Measurements from ENCODE around the gene OR2T6. TPM values are rescaled to one million over a fixed set of nuclear protein-coding genes. Genes with fewer than 3 reads are reported as not detected.
"Not testable (repeated sequence)": the region's sequence is repeated elsewhere in the genome, so short reads cannot be mapped to it uniquely, and the experiment has no call there.

The OR2T6 gene
- polyA plus RNA-seq, 2 donors = not detected

GRCh38 chr1:248428192-248428533, 52.6 kb downstream of the OR2T6 start:
- H3K36me3 ChIP-seq (ENCODE audit: control insufficient read depth in 2 of 2, insufficient read depth in 2 of 2, low read length in 1 of 2); H3K4me1 ChIP-seq (ENCODE audit: control insufficient read depth in 2 of 2, insufficient read depth in 2 of 2, low read length in 1 of 2); H3K27me3 ChIP-seq (ENCODE audit: control insufficient read depth in 1 of 2, insufficient read depth in 2 of 2, low read length in 2 of 2); H3K4me3 ChIP-seq (ENCODE audit: low read depth in 1 of 2, low read length in 2 of 2); H3K27ac ChIP-seq (ENCODE audit: low read depth in 2 of 2, low read length in 1 of 2); H3K9me3 ChIP-seq (ENCODE audit: control insufficient read depth in 2 of 2, insufficient read depth in 1 of 2, low read depth in 1 of 2, low read length in 1 of 2): not testable (repeated sequence)
- 76 to 82% methylated on average over 3 of the region's 3 CpGs for WGBS, 2 donors

DNA sequence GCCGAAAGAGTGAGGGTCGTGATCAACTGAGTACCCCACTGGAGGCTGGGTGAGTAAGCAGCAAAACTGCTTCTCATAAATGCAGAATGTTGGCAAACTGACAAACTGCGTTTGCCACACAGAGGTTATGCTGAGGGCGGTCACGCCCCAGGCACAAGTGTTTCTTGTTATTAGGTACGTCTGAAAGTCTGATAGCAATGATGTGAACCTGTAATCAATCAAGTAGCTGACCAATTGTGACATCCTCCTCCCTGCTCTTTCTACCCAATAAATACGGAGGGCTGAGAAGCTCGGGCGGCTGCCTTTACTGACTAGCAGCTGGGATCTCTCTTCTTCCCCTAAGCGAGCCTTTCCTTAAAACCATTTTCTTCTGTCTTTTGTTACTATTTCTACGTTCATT, 56.1 kb downstream of the OR2T6 start:
- not testable (repeated sequence) for H3K4me1 ChIP-seq (ENCODE audit: control insufficient read depth in 2 of 2, insufficient read depth in 2 of 2, low read length in 1 of 2); H3K9me3 ChIP-seq (ENCODE audit: control insufficient read depth in 2 of 2, insufficient read depth in 1 of 2, low read depth in 1 of 2, low read length in 1 of 2); H3K27ac ChIP-seq (ENCODE audit: low read depth in 2 of 2, low read length in 1 of 2); H3K27me3 ChIP-seq (ENCODE audit: control insufficient read depth in 1 of 2, insufficient read depth in 2 of 2, low read length in 2 of 2); H3K4me3 ChIP-seq (ENCODE audit: low read depth in 1 of 2, low read length in 2 of 2); H3K36me3 ChIP-seq (ENCODE audit: control insufficient read depth in 2 of 2, insufficient read depth in 2 of 2, low read length in 1 of 2)
- WGBS, 2 donors = 64 to 67% methylated on average over 11 of the region's 11 CpGs

DNA sequence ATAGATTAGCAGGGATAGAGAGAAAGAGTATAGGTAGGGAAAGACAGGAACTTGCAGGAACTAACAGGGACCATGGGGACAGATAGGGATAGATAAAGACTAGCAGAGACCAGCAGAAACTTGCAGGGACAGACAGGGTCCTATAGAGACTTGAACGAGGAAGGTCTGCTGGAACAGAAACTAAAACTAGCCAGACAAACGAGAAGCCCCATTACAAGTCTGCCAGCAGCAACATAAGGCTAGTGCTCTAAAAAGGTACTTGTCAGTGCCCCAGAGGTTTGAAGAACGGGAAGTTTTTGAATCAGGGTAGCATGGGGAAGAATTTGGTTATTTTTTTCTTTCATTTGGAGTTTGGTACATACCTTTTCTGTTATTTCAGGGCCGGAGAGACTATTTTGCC, 56.7 kb downstream of the OR2T6 start:
- not testable (repeated sequence) for H3K36me3 ChIP-seq (ENCODE audit: control insufficient read depth in 2 of 2, insufficient read depth in 2 of 2, low read length in 1 of 2); H3K27me3 ChIP-seq (ENCODE audit: control insufficient read depth in 1 of 2, insufficient read depth in 2 of 2, low read length in 2 of 2); H3K4me1 ChIP-seq (ENCODE audit: control insufficient read depth in 2 of 2, insufficient read depth in 2 of 2, low read length in 1 of 2); H3K4me3 ChIP-seq (ENCODE audit: low read depth in 1 of 2, low read length in 2 of 2); H3K9me3 ChIP-seq (ENCODE audit: control insufficient read depth in 2 of 2, insufficient read depth in 1 of 2, low read depth in 1 of 2, low read length in 1 of 2); H3K27ac ChIP-seq (ENCODE audit: low read depth in 2 of 2, low read length in 1 of 2)
- 60 to 70% methylated on average over 4 of the region's 4 CpGs for WGBS, 2 donors

GRCh38 chr1:248433811-248434415, 58.4 kb downstream of the OR2T6 start:
- H3K27ac ChIP-seq (ENCODE audit: low read depth in 2 of 2, low read length in 1 of 2); H3K36me3 ChIP-seq (ENCODE audit: control insufficient read depth in 2 of 2, insufficient read depth in 2 of 2, low read length in 1 of 2); H3K4me1 ChIP-seq (ENCODE audit: control insufficient read depth in 2 of 2, insufficient read depth in 2 of 2, low read length in 1 of 2); H3K27me3 ChIP-seq (ENCODE audit: control insufficient read depth in 1 of 2, insufficient read depth in 2 of 2, low read length in 2 of 2); H3K4me3 ChIP-seq (ENCODE audit: low read depth in 1 of 2, low read length in 2 of 2); H3K9me3 ChIP-seq (ENCODE audit: control insufficient read depth in 2 of 2, insufficient read depth in 1 of 2, low read depth in 1 of 2, low read length in 1 of 2): not testable (repeated sequence)
- WGBS, 2 donors = 90 to 92% methylated on average over 32 to 36 of the region's 38 CpGs

DNA sequence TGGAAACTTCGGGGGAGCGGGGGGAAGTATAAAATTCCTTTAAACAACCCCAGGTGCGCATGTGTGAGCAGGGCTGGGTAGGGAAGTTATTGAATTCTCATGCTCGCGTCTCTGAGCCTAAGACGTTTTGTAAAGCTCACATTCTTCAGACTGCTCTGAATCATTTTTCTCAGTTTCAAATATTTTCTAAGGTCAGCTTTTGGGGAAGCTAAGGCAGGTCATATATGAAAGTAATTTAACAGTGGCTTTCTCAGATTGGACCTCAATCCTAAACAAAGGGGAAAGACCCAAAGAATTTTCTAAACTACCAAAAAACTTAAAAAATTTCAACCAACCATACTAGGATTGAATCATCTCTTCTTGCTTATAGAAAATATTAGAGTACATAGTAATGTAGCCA, 59.4 kb downstream of the OR2T6 start:
- WGBS, 2 donors = 85 to 91% methylated on average over 4 of the region's 6 CpGs
- not testable (repeated sequence) for H3K27ac ChIP-seq (ENCODE audit: low read depth in 2 of 2, low read length in 1 of 2); H3K4me1 ChIP-seq (ENCODE audit: control insufficient read depth in 2 of 2, insufficient read depth in 2 of 2, low read length in 1 of 2); H3K27me3 ChIP-seq (ENCODE audit: control insufficient read depth in 1 of 2, insufficient read depth in 2 of 2, low read length in 2 of 2); H3K9me3 ChIP-seq (ENCODE audit: control insufficient read depth in 2 of 2, insufficient read depth in 1 of 2, low read depth in 1 of 2, low read length in 1 of 2); H3K36me3 ChIP-seq (ENCODE audit: control insufficient read depth in 2 of 2, insufficient read depth in 2 of 2, low read length in 1 of 2); H3K4me3 ChIP-seq (ENCODE audit: low read depth in 1 of 2, low read length in 2 of 2)

DNA sequence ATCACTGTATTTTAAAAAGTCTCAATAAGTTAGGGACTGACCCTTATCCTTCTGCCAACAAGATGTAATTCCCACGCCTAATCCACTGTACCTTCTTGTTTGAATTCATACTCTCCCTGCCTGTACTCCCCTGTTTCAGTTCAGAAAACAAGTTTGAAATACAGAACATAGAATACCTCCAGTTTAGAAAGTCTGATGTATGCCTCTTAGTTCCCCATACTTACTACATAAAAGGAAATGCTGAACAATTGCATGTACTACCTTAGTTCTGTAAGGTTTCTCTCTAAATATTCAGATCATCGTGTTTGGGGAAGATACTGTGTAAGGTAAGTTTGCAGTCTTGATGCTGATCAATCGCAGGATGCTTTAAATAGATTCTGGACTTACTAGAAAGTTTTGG, 60.8 kb downstream of the OR2T6 start:
- H3K36me3 ChIP-seq (ENCODE audit: control insufficient read depth in 2 of 2, insufficient read depth in 2 of 2, low read length in 1 of 2); H3K4me1 ChIP-seq (ENCODE audit: control insufficient read depth in 2 of 2, insufficient read depth in 2 of 2, low read length in 1 of 2); H3K4me3 ChIP-seq (ENCODE audit: low read depth in 1 of 2, low read length in 2 of 2); H3K27me3 ChIP-seq (ENCODE audit: control insufficient read depth in 1 of 2, insufficient read depth in 2 of 2, low read length in 2 of 2); H3K27ac ChIP-seq (ENCODE audit: low read depth in 2 of 2, low read length in 1 of 2); H3K9me3 ChIP-seq (ENCODE audit: control insufficient read depth in 2 of 2, insufficient read depth in 1 of 2, low read depth in 1 of 2, low read length in 1 of 2): not testable (repeated sequence)
- 77 to 84% methylated on average over 3 of the region's 3 CpGs for WGBS, 2 donors

DNA sequence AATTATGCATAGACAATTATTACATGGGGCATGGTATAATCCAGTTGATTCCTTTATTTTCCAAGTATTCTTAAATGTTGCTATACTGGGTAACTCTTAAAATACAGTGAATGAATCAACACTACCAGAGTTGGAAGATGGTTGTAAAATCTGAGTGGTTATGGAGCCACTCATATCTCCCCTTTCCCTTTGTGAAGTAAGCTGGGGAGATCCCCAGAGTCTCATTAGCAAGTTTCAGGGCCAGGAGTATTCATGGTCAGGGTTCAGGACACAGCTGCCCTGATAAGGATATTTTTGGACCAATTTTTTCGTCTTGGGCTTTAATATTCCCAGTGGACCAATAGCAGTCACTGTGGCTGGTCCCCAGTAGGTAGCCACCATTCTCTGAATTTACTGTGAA, 63.1 kb downstream of the OR2T6 start:
- not testable (repeated sequence) for H3K36me3 ChIP-seq (ENCODE audit: control insufficient read depth in 2 of 2, insufficient read depth in 2 of 2, low read length in 1 of 2); H3K4me1 ChIP-seq (ENCODE audit: control insufficient read depth in 2 of 2, insufficient read depth in 2 of 2, low read length in 1 of 2); H3K4me3 ChIP-seq (ENCODE audit: low read depth in 1 of 2, low read length in 2 of 2); H3K9me3 ChIP-seq (ENCODE audit: control insufficient read depth in 2 of 2, insufficient read depth in 1 of 2, low read depth in 1 of 2, low read length in 1 of 2); H3K27ac ChIP-seq (ENCODE audit: low read depth in 2 of 2, low read length in 1 of 2); H3K27me3 ChIP-seq (ENCODE audit: control insufficient read depth in 1 of 2, insufficient read depth in 2 of 2, low read length in 2 of 2)
- 30 to 35% methylated on average over 1 of the region's 1 CpG for WGBS, 2 donors

DNA sequence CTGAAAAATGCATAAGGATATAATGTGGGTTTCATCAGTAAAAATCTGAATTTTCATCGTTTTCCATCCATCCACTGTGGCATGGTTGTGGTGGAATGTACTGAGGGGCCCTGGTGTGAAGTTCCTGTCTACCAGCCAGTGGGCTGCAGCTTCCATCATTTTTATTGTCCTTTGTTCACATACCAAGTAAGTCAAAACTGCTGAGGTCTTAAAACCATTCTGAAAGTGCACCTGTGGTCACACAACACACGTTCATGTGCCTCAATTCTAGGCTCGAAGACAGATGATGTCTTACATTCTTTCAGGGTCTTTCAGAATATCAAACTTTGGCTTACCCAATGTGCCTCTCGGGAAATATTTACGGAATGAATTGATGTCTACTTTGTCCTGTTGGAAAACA, 63.7 kb downstream of the OR2T6 start:
- 57 to 65% methylated on average over 5 of the region's 5 CpGs for WGBS, 2 donors
- not testable (repeated sequence) for H3K4me3 ChIP-seq (ENCODE audit: low read depth in 1 of 2, low read length in 2 of 2); H3K27me3 ChIP-seq (ENCODE audit: control insufficient read depth in 1 of 2, insufficient read depth in 2 of 2, low read length in 2 of 2); H3K27ac ChIP-seq (ENCODE audit: low read depth in 2 of 2, low read length in 1 of 2); H3K36me3 ChIP-seq (ENCODE audit: control insufficient read depth in 2 of 2, insufficient read depth in 2 of 2, low read length in 1 of 2); H3K4me1 ChIP-seq (ENCODE audit: control insufficient read depth in 2 of 2, insufficient read depth in 2 of 2, low read length in 1 of 2); H3K9me3 ChIP-seq (ENCODE audit: control insufficient read depth in 2 of 2, insufficient read depth in 1 of 2, low read depth in 1 of 2, low read length in 1 of 2)

Other genes starting within 250 kb of the OR2T6 start
- not detected for gene OR2M5, start 230.6 kb upstream of the OR2T6 start, polyA plus RNA-seq
- gene OR2M2, start 200.9 kb upstream of the OR2T6 start, polyA plus RNA-seq = not detected
- gene OR2M3, start 178.5 kb upstream of the OR2T6 start, polyA plus RNA-seq = not detected
- gene OR2M4, start 144.3 kb upstream of the OR2T6 start, polyA plus RNA-seq = not detected
- gene OR2T33, start 97.8 kb upstream of the OR2T6 start, polyA plus RNA-seq = not detected
- gene OR2T12, start 72.3 kb upstream of the OR2T6 start, polyA plus RNA-seq = not detected
- gene OR2M7, start 51.2 kb upstream of the OR2T6 start, polyA plus RNA-seq = not detected
- gene OR14C36, start 27.0 kb upstream of the OR2T6 start, polyA plus RNA-seq = not detected
- gene OR2T4, start 14.1 kb upstream of the OR2T6 start, polyA plus RNA-seq = not detected
- gene OR2T1, start 27.3 kb downstream of the OR2T6 start, polyA plus RNA-seq = not detected
- not detected for gene OR2T2, start 69.9 kb downstream of the OR2T6 start, polyA plus RNA-seq
- gene OR2T3, start 97.6 kb downstream of the OR2T6 start, polyA plus RNA-seq = not detected
- not detected for gene OR2T5, start 112.8 kb downstream of the OR2T6 start, polyA plus RNA-seq
- gene OR2G6, start 132.3 kb downstream of the OR2T6 start, polyA plus RNA-seq = not detected
- gene OR2T29, start 187.0 kb downstream of the OR2T6 start, polyA plus RNA-seq = not detected
- gene OR2T34, start 199.0 kb downstream of the OR2T6 start, polyA plus RNA-seq = not detected
- not detected for gene OR2T10, start 222.0 kb downstream of the OR2T6 start, polyA plus RNA-seq